Retinal pigment epithelial cell (primary cell): ENCODE results near the gene SIPA1.
"Not testable (repeated sequence)": the region's sequence is repeated elsewhere in the genome, so short reads cannot be mapped to it uniquely, and the experiment has no call there.

Experiments used
- DNase-seq: peaks from one replicate; pipeline ENCODE4 v3.0.0-alpha.2; 2010; ENCODE audit warnings: low read depth
- H3K4me3 ChIP-seq: 2 replicates; pipeline ENCODE4 v1.5.1; 2011; ENCODE audit warnings: mild to moderate bottlenecking, low read length, control low read depth, moderate library complexity
- TF ChIP-seq, protein P1 (sequence below): conservative IDR thresholded peaks from 2 replicates; pipeline ENCODE4 v1.5.1; 2011; ENCODE audit warnings: low read depth, low read length, control low read depth, inconsistent platforms

Gene SIPA1

DNA sequence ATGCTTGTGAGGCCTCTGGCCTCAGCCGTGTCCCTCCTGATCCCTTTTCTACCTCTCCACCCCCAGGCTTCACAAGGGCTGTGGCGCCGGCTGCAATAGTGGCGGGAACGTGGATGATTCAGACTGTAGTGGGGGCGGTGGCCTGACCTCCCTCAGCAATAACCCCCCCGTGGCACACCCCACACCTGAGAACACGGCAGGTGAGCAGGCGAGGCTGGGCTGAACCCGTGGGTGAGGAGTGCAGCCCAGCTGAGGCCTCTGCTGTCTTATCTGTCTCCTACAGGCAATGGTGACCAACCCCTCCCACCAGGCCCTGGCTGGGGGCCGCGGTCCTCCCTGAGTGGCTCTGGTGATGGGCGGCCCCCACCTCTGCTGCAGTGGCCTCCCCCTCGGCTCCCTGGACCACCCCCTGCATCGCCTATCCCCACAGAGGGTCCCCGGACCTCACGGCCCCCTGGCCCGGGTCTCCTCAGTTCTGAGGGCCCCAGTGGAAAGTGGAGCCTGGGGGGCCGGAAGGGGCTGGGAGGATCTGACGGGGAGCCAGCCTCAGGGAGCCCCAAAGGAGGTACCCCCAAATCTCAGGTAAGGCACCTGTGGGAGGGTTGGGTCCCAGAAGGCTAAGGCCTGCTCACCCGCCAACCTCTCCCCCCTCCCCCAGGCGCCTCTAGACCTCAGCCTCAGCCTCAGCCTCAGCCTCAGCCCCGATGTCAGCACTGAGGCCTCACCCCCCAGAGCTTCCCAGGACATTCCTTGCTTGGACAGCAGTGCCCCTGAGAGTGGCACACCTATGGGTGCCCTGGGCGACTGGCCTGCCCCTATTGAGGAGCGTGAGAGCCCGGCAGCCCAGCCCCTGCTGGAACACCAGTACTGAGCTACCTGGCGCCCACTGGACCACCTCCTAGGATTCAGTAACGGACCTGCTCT is 1.5 kb upstream of the SIPA1 start:
- TF ChIP-seq, protein P1, sequence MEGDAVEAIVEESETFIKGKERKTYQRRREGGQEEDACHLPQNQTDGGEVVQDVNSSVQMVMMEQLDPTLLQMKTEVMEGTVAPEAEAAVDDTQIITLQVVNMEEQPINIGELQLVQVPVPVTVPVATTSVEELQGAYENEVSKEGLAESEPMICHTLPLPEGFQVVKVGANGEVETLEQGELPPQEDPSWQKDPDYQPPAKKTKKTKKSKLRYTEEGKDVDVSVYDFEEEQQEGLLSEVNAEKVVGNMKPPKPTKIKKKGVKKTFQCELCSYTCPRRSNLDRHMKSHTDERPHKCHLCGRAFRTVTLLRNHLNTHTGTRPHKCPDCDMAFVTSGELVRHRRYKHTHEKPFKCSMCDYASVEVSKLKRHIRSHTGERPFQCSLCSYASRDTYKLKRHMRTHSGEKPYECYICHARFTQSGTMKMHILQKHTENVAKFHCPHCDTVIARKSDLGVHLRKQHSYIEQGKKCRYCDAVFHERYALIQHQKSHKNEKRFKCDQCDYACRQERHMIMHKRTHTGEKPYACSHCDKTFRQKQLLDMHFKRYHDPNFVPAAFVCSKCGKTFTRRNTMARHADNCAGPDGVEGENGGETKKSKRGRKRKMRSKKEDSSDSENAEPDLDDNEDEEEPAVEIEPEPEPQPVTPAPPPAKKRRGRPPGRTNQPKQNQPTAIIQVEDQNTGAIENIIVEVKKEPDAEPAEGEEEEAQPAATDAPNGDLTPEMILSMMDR: no peak
- DNase-seq: no peak
- no peak overlapping the region for H3K4me3 ChIP-seq

- TF ChIP-seq, protein P1: no peak
- DNase-seq: no peak
- H3K4me3 ChIP-seq: no peak overlapping the region
Observed at GRCh38 chr11:65637032-65637557, 806 bp upstream of the SIPA1 start.

DNA sequence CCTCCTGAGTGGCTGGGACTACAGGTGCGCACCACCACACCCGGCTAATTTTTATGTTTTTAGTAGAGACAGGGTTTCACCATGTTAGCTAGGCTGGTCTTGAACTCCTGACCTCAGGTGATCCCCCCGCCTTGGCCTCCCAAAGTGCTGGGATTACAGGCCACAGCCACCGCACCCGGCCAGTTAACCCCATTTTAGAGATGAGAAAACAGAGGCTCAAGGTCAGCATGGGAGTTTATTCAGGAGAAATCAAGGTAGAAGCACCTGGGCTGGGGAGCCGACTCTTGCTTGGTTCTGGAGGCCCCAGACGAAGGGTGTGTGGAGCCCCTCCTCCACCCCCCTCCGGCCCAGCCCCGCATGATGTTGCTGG is 1.3 kb downstream of the SIPA1 start:
- DNase-seq, H3K4me3 ChIP-seq: not testable (repeated sequence)

GRCh38 chr11:65639623-65640482 is 2.0 kb downstream of the SIPA1 start:
- TF ChIP-seq, protein P1: no peak
- H3K4me3 ChIP-seq: no peak overlapping the region
- DNase-seq: no peak

GRCh38 chr11:65640483-65641296 is 2.8 kb downstream of the SIPA1 start:
- no peak for DNase-seq
- H3K4me3 ChIP-seq: no peak overlapping the region
- TF ChIP-seq, protein P1: no peak

DNA sequence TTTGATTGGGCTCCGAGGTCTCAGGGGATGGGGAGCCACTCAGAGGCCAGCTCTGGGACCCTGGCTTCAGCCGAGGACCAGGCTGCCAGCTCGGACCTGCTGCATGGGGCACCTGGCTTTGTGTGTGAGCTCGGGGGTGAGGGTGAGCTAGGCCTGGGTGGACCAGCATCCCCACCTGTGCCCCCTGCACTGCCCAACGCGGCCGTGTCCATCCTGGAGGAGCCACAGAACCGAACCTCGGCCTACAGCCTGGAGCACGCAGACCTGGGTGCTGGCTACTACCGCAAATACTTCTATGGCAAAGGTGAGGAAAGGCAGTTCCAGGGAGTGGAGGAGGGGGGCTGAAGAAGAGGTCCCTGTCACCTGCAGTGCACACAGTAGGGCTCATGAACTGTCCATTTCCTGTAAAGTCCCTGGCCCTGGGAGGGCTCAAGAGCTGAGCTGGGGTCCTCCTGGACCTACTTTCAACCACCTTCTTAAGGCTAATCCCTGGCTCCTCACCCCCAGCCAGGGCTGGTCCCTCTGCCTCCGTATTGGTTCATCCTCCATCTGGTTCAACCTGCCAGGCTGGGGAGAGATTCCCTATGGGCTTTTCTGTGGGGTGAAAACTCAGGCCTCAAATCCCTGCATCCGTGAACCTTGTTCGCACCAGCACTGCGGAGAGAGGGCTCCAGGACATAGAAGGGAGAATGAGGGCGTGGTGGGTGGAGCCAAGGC is 3.6 kb downstream of the SIPA1 start:
- H3K4me3 ChIP-seq: peak overlapping the region; percentile 42
- no peak for DNase-seq
- TF ChIP-seq, protein P1: no peak
